NB4 (cell line): Measurements from ENCODE around the gene ANKS1B.

ENCODE experiments used
- CTCF ChIP-seq: IDR thresholded peaks from one replicate; pipeline ENCODE4 v1.5.1; 2012; ENCODE audit warnings: low read depth, low read length
- POLR2A ChIP-seq: IDR thresholded peaks from 2 replicates; pipeline ENCODE4 v1.6.1; 2011; ENCODE audit warnings: mild to moderate bottlenecking; ENCODE audit not compliant: insufficient read length; ENCODE audit errors: extremely low read depth

DNA sequence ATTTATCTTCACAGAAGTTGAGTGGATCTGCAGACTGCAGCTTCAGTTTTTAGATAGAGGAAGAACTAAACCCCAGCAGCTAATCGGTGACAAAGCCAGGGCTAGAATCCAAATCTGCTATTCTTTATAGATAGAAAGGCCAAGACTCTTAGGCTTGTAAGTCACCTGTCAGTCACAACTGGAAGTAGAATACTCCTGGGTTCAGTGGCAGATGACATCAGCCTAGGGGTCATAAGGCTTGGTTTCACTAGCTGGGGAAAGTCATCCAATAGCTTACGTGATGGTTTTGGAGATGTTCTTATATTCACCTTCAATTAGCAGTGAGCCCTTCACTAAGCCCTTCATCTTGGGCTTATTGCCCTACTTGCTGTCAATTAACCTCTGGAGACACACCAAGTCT lies 1246.2 kb downstream of the ANKS1B start:
- TF ChIP-seq CTCF (no peak), POLR2A (no peak)
